Measurements from ENCODE around the gene ST3GAL3.

ST3GAL3 gene

DNA sequence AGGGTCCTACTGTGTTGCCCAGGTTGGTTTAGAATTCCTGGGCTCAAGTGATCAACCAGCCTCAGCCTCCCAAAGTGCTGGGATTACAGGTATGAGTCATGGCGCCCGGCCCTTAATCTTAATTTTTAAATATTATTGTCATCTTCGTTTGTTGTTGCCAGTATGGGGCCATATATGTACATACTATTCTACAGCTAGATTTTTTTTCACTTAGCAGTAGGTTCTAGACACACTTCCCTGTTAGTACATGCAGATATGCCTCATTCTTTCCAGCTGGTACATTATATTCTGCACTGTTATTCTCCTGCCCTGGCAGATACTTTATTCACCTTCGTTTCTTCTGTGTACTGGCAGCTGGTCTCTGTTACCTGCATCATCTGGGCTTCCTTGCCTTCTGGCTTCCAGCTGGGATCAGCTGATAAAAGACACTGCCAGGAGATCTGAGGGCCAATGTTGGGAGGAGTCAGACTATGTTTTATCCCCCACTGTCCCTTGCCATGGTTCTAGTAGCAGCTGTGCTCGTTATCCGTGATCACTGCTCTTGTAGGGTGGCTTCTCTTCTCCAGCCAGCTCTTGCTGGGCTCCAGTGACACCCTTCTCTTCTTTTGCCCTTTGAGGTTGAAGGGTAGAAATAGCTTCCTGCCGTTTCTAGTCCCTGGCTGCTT is 24.7 kb downstream of the ST3GAL3 start:
- TF ChIP-seq, protein P1, sequence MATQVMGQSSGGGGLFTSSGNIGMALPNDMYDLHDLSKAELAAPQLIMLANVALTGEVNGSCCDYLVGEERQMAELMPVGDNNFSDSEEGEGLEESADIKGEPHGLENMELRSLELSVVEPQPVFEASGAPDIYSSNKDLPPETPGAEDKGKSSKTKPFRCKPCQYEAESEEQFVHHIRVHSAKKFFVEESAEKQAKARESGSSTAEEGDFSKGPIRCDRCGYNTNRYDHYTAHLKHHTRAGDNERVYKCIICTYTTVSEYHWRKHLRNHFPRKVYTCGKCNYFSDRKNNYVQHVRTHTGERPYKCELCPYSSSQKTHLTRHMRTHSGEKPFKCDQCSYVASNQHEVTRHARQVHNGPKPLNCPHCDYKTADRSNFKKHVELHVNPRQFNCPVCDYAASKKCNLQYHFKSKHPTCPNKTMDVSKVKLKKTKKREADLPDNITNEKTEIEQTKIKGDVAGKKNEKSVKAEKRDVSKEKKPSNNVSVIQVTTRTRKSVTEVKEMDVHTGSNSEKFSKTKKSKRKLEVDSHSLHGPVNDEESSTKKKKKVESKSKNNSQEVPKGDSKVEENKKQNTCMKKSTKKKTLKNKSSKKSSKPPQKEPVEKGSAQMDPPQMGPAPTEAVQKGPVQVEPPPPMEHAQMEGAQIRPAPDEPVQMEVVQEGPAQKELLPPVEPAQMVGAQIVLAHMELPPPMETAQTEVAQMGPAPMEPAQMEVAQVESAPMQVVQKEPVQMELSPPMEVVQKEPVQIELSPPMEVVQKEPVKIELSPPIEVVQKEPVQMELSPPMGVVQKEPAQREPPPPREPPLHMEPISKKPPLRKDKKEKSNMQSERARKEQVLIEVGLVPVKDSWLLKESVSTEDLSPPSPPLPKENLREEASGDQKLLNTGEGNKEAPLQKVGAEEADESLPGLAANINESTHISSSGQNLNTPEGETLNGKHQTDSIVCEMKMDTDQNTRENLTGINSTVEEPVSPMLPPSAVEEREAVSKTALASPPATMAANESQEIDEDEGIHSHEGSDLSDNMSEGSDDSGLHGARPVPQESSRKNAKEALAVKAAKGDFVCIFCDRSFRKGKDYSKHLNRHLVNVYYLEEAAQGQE (IDR thresholded peaks at IDR 0.05; ENCODE audit: insufficient read depth in 1 of 2, low read depth in 2 of 2, low read length in 2 of 2) = no peak
- TF ChIP-seq POLR2AphosphoS5 (IDR thresholded peaks at IDR 0.05; ENCODE audit: low read depth, low read length) (no peak), TAF1 (IDR thresholded peaks at IDR 0.05; ENCODE audit: borderline replicate concordance, insufficient read depth, low read length) (no peak), SIN3A (IDR thresholded peaks at IDR 0.05; ENCODE audit: borderline replicate concordance, insufficient read depth, low read length) (no peak), FOXP2 (optimal IDR thresholded peaks at IDR 0.05; ENCODE audit: borderline replicate concordance, extremely low read depth, extremely low read length, insufficient read depth) (no peak)

DNA sequence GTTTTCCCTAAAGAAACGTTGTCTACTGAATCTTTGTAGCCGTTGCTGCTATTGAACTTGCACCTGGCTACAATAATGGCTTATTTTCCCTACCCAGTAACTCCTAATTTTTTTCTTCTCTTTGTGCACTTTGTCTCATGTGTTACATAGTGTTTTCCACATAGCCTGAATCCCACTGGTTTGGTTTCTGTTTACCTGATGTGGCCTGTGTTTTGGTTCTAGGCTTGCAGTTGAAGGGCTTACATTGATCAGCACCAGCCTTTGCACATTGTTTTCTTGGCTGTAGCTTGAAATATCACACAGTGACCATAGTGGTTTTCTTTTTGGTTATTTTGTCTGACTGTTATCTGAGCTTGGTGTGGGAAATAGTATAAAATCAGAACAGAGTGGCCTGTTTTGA is 29.5 kb downstream of the ST3GAL3 start:
- no peak for TF ChIP-seq TAF1 (IDR thresholded peaks at IDR 0.05; ENCODE audit: borderline replicate concordance, insufficient read depth, low read length)
- TF ChIP-seq POLR2AphosphoS5 (IDR thresholded peaks at IDR 0.05; ENCODE audit: low read depth, low read length) = no peak
- no peak for TF ChIP-seq SIN3A (IDR thresholded peaks at IDR 0.05; ENCODE audit: borderline replicate concordance, insufficient read depth, low read length)
- TF ChIP-seq, protein P1 (IDR thresholded peaks at IDR 0.05; ENCODE audit: insufficient read depth in 1 of 2, low read depth in 2 of 2, low read length in 2 of 2) = no peak
- no peak for TF ChIP-seq FOXP2 (optimal IDR thresholded peaks at IDR 0.05; ENCODE audit: borderline replicate concordance, extremely low read depth, extremely low read length, insufficient read depth)

DNA sequence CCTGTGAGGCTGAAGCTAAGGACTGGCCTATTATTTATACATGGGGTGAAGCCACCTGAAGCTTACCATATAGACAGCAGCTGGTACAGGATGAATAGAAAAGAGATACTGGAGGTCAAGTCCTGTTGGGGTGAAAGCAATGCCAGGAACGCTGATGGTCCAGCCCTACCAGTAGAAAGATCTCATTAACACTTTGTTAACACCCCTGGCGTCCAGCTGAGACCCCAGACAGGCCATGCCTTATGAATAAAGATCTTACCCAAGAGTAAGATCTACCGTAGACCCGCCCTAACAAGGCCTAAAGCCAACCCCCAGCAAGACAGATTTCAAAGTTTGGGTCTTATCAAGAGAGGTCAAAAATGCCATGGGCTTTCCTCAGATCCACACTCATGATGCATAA is 34.7 kb downstream of the ST3GAL3 start:
- TF ChIP-seq TAF1 (IDR thresholded peaks at IDR 0.05; ENCODE audit: borderline replicate concordance, insufficient read depth, low read length) (no peak), FOXP2 (optimal IDR thresholded peaks at IDR 0.05; ENCODE audit: borderline replicate concordance, extremely low read depth, extremely low read length, insufficient read depth) (no peak), POLR2AphosphoS5 (IDR thresholded peaks at IDR 0.05; ENCODE audit: low read depth, low read length) (no peak), SIN3A (IDR thresholded peaks at IDR 0.05; ENCODE audit: borderline replicate concordance, insufficient read depth, low read length) (no peak)
- TF ChIP-seq, protein P1 (IDR thresholded peaks at IDR 0.05; ENCODE audit: insufficient read depth in 1 of 2, low read depth in 2 of 2, low read length in 2 of 2) = no peak

DNA sequence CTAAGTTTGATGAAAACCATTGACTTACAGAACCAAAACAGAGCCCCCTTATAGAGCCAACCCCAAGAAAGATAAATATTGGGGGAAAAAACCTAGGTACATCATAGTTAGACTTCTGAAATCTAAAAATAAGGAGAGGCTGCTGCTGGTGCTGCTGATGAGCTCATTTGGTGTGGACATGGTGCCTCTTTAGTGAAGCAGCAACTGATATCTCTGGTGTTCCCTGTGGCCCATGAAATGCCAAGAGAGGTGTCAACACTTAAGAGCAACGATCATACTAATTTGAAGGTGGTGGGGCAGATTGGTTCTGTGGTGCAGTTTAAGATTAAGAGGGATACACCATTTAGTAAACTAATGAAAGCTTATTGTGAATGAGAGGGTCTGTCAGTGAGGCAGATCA is 35.9 kb downstream of the ST3GAL3 start:
- no peak for TF ChIP-seq TAF1 (IDR thresholded peaks at IDR 0.05; ENCODE audit: borderline replicate concordance, insufficient read depth, low read length)
- no peak for TF ChIP-seq SIN3A (IDR thresholded peaks at IDR 0.05; ENCODE audit: borderline replicate concordance, insufficient read depth, low read length)
- no peak for TF ChIP-seq FOXP2 (optimal IDR thresholded peaks at IDR 0.05; ENCODE audit: borderline replicate concordance, extremely low read depth, extremely low read length, insufficient read depth)
- no peak for TF ChIP-seq POLR2AphosphoS5 (IDR thresholded peaks at IDR 0.05; ENCODE audit: low read depth, low read length)
- TF ChIP-seq, protein P1 (IDR thresholded peaks at IDR 0.05; ENCODE audit: insufficient read depth in 1 of 2, low read depth in 2 of 2, low read length in 2 of 2) = no peak

Measured in PFSK-1 (cell line).